Nephron (organoid): ENCODE results near the gene AFDN.

ENCODE experiments used
- H3K27ac Mint-ChIP-seq, 3 experiments: 2 replicates each; pipeline ENCODE4 v1.8.0; 2020; ENCODE audit warnings: mixed read lengths in 3 of 3, mild to moderate bottlenecking in 2 of 3, moderate library complexity in 1 of 3
- H3K27me3 Mint-ChIP-seq: 2 replicates; pipeline ENCODE4 v1.8.0; 2021; ENCODE audit warnings: low read depth, mild to moderate bottlenecking, moderate library complexity, mixed read lengths
- H3K36me3 Mint-ChIP-seq: 2 replicates; pipeline ENCODE4 v1.8.0; 2020; ENCODE audit warnings: low read depth, mixed read lengths
- H3K4me1 Mint-ChIP-seq: 2 replicates; pipeline ENCODE4 v1.8.0; 2020; ENCODE audit warnings: mixed read lengths
- H3K4me3 Mint-ChIP-seq, 3 experiments: 2 replicates each; pipeline ENCODE4 v1.8.0; 2020; ENCODE audit warnings: mild to moderate bottlenecking in 3 of 3, mixed read lengths in 3 of 3, moderate library complexity in 2 of 3
- H3K9me3 Mint-ChIP-seq: 2 replicates; pipeline ENCODE4 v1.8.0; 2020; ENCODE audit warnings: mixed read lengths
- CTCF ChIP-seq, 3 experiments: fragments of 200-600 bp; sonication (generic); IDR thresholded peaks; one replicate each; pipeline ENCODE4 v1.5.0; 2021; ENCODE audit warnings: antibody characterized with exemption in 3 of 3; ENCODE audit not compliant: unreplicated experiment in 3 of 3

The AFDN gene

GRCh38 chr6:167856999-167857660 is 30.4 kb downstream of the AFDN start:
- Mint-ChIP-seq H3K27ac (peak overlapping the region in 1 of 3 experiments; percentile 33), H3K36me3 (no peaks in the 10 kb centered on the region), H3K9me3 (no peaks in the 10 kb centered on the region), H3K4me1 (peaks cover 38% of the 10 kb centered on the region), H3K27me3 (no peaks in the 10 kb centered on the region), H3K4me3 (no peak overlapping the region)
- TF ChIP-seq CTCF (IDR thresholded peaks at IDR 0.05; ENCODE audit: unreplicated experiment in 3 of 3), result no peak

GRCh38 chr6:167858086-167858591 is 31.4 kb downstream of the AFDN start:
- Mint-ChIP-seq H3K4me3 (no peak overlapping the region), H3K4me1 (peaks cover 37% of the 10 kb centered on the region), H3K36me3 (no peaks in the 10 kb centered on the region), H3K27me3 (no peaks in the 10 kb centered on the region), H3K27ac (peak overlapping the region; percentile 1 to 43 (median 39)), H3K9me3 (no peaks in the 10 kb centered on the region)
- TF ChIP-seq CTCF (IDR thresholded peaks at IDR 0.05; ENCODE audit: unreplicated experiment in 3 of 3), result no peak

- H3K4me1 Mint-ChIP-seq, result peaks cover 37% of the 10 kb centered on the region
- no peaks in the 10 kb centered on the region for H3K9me3 Mint-ChIP-seq
- H3K27ac Mint-ChIP-seq, result peak overlapping the region in 1 of 3 experiments; percentile 39
- TF ChIP-seq CTCF (IDR thresholded peaks at IDR 0.05; ENCODE audit: unreplicated experiment in 3 of 3), result no peak
- peaks cover 2% of the 10 kb centered on the region for H3K36me3 Mint-ChIP-seq
- H3K4me3 Mint-ChIP-seq, result no peak overlapping the region
- no peaks in the 10 kb centered on the region for H3K27me3 Mint-ChIP-seq
Measured at GRCh38 chr6:167858842-167859664, 32.3 kb downstream of the AFDN start.

- no peak overlapping the region for H3K4me3 Mint-ChIP-seq
- no peaks in the 10 kb centered on the region for H3K27me3 Mint-ChIP-seq
- H3K27ac Mint-ChIP-seq, result peak overlapping the region in 1 of 3 experiments; percentile 14
- TF ChIP-seq CTCF (IDR thresholded peaks at IDR 0.05; ENCODE audit: unreplicated experiment in 3 of 3), result no peak
- H3K4me1 Mint-ChIP-seq, result peaks cover 37% of the 10 kb centered on the region
- H3K9me3 Mint-ChIP-seq, result no peaks in the 10 kb centered on the region
- peaks cover 9% of the 10 kb centered on the region for H3K36me3 Mint-ChIP-seq
Measured at GRCh38 chr6:167860550-167861226, 34.0 kb downstream of the AFDN start.

GRCh38 chr6:167861424-167861823 is 34.7 kb downstream of the AFDN start:
- Mint-ChIP-seq H3K4me1 (peaks cover 37% of the 10 kb centered on the region), H3K9me3 (no peaks in the 10 kb centered on the region), H3K36me3 (peaks cover 15% of the 10 kb centered on the region), H3K27me3 (no peaks in the 10 kb centered on the region), H3K4me3 (no peak overlapping the region), H3K27ac (no peak overlapping the region)
- no peak for TF ChIP-seq CTCF (IDR thresholded peaks at IDR 0.05; ENCODE audit: unreplicated experiment in 3 of 3)
